Lung (tissue), 12 donors: ENCODE measurements around the gene CSNK2B. TPM values are rescaled to one million over a fixed set of nuclear protein-coding genes. Genes with fewer than 3 reads are reported as not detected.
A peak's percentile ranks its signal among the peaks of the same experiment; 100 is the strongest.

ENCODE experiments used
- ATAC-seq: fragments of 200-7000 bp; cut with Tn5 transposase; one replicate; pipeline ENCODE4 v1.9.1; 2020; ENCODE audit warnings: moderate number of reproducible peaks; ENCODE audit not compliant: insufficient read depth, low FRiP score
- DNase-seq, 3 donors: peaks; one replicate each; pipeline ENCODE4 v3.0.0-alpha.2; 2013 to 2017
- H3K27ac ChIP-seq, 2 donors: one replicate each; pipeline ENCODE4 v1.5.1; 2013; ENCODE audit warnings: mild to moderate bottlenecking in 2 of 2, moderate library complexity in 2 of 2, control low read depth in 1 of 2, inconsistent platforms in 1 of 2, low read depth in 1 of 2, low read length in 1 of 2
- H3K27me3 ChIP-seq, 3 donors: one replicate each; pipeline ENCODE4 v1.5.1; 2013; ENCODE audit warnings: low read length in 2 of 3; ENCODE audit not compliant: control insufficient read depth in 3 of 3, insufficient read depth in 3 of 3
- H3K36me3 ChIP-seq, 4 donors: one replicate each; pipeline ENCODE4 v1.5.1; 2013; ENCODE audit warnings: low read length in 4 of 4, mild to moderate bottlenecking in 1 of 4, moderate library complexity in 1 of 4; ENCODE audit not compliant: control insufficient read depth in 4 of 4, insufficient read depth in 4 of 4
- H3K4me1 ChIP-seq, 5 donors: one replicate each; pipeline ENCODE4 v1.5.1; 2013; ENCODE audit warnings: low read length in 5 of 5, mild to moderate bottlenecking in 2 of 5, moderate library complexity in 1 of 5; ENCODE audit not compliant: control insufficient read depth in 5 of 5, insufficient read depth in 5 of 5
- H3K4me3 ChIP-seq: one replicate; pipeline ENCODE4 v1.5.1; 2013; ENCODE audit warnings: mild to moderate bottlenecking, control low read depth, moderate library complexity
- H3K9ac ChIP-seq, 2 donors: one replicate each; pipeline ENCODE4 v1.5.1; 2013; ENCODE audit warnings: low read length in 2 of 2, control low read depth in 1 of 2; ENCODE audit not compliant: insufficient read depth in 1 of 2
- H3K9me3 ChIP-seq, 4 donors: one replicate each; pipeline ENCODE4 v1.5.1; 2013; ENCODE audit warnings: low read length in 3 of 4, mild to moderate bottlenecking in 1 of 4, moderate library complexity in 1 of 4; ENCODE audit not compliant: control insufficient read depth in 4 of 4, insufficient read depth in 3 of 4
- CTCF ChIP-seq: IDR thresholded peaks from 2 replicates; pipeline ENCODE4 v1.5.1; 2012; ENCODE audit warnings: mild to moderate bottlenecking; ENCODE audit errors: control extremely low read depth, extremely low read depth
- WGBS, 2 donors: extraction: QIAGEN DNeasy Blood & Tissue Kit; methylation state at CpG; one replicate each; pipeline ENCODE4 v1.1.7; 2013; 5-methylcytosine and 5-hydroxymethylcytosine counted together
- polyA plus RNA-seq, 2 donors: library from polyadenylated mRNA; stranded (reverse); fragments of 200-250 nt; gene quantifications; one replicate each; pipeline ENCODE4 v1.2.1, GENCODE V29; 2013
- total RNA-seq, 2 donors: library from RNA; depleted of rRNA in 1 of 2; stranded (reverse); fragments of >200 nt in 1 of 2; gene quantifications; one replicate each; pipeline ENCODE4 v1.2.1, GENCODE V29; 2014 to 2021
- donor health status: control.
- donor health status: control.
- donor health status: Bipolar disorder and iron deficiency.
- donor health status: healthy.
- donor health status: DM: yes; HTN: yes; CAD: no.

The CSNK2B gene
- total and polyA plus RNA-seq, 4 donors: 114 to 154 (median 137) TPM

- Histone ChIP-seq H3K9me3 (no peaks in the 10 kb centered on the region), H3K9ac (peak within 1 kb of the TSS; percentile 51 to 71), H3K4me1 (peaks cover 0 to 23% (median 4%) of the 10 kb centered on the region in 5 donors), H3K36me3 (no peaks in the 10 kb centered on the region), H3K27me3 (no peaks in the 10 kb centered on the region), H3K4me3 (peak within 1 kb of the TSS; percentile 26), H3K27ac (peak within 1 kb of the TSS in 1 of 2 donors; percentile 86)
- DNase-seq (peak; percentile 92 to 95 (median 93)), ATAC-seq (peak; percentile 90)
- WGBS, 2 donors: 11 to 15% methylated on average over 17 of the region's 17 CpGs
- TF ChIP-seq CTCF: peak; percentile 87
Observed at GRCh38 chr6:31680226-31681134, 14.6 kb downstream of the CSNK2B start, which contains the start of gene LY6G5C. Gene LY6G5C (minus strand): TSS chr6:31681067. CDS start chr6:31680373, 694 bp downstream.

- Histone ChIP-seq H3K36me3 (peaks cover 0 to under 1% (median under 1%) of the 10 kb centered on the region in 4 donors), H3K4me3 (peak overlapping the region; percentile 26), H3K4me1 (peaks cover 0 to 23% (median 4%) of the 10 kb centered on the region in 5 donors), H3K9ac (peak overlapping the region in 1 of 2 donors; percentile 71), H3K27ac (peak overlapping the region in 1 of 2 donors; percentile 86), H3K9me3 (no peaks in the 10 kb centered on the region), H3K27me3 (no peaks in the 10 kb centered on the region)
- ATAC-seq (peak; percentile 38), DNase-seq (peak; percentile 52 to 63 (median 58))
- 0 to 1% methylated on average over 40 of the region's 40 CpGs for WGBS, 2 donors
- TF ChIP-seq CTCF: no peak
Observed at GRCh38 chr6:31681135-31681671, 15.3 kb downstream of the CSNK2B start.

DNA sequence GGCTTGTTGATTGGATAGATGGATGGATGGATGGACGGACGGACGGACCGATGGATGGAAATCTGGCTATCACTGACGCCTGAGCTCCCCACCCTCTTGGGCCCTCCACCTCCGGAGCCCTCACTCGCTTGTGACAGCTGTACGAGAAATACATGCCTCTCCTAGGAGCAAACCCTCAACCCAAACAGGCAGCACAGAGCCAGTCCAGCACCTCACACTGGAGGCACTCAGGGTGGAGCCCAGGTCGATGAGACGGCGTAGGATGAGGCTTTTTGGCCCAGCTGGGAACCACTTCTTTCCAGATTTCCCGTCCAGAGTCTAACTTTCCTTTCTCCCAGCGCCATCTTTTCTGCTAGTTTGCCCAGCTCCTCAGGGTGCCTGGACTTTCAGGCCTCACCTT, 17.7 kb downstream of the CSNK2B start:
- Histone ChIP-seq H3K4me1 (peaks cover 0 to 23% (median 4%) of the 10 kb centered on the region in 5 donors), H3K9me3 (no peaks in the 10 kb centered on the region), H3K36me3 (peaks cover 7 to 18% (median 13%) of the 10 kb centered on the region in 4 donors), H3K4me3 (no peak overlapping the region), H3K27me3 (no peaks in the 10 kb centered on the region), H3K9ac (peak overlapping the region in 1 of 2 donors; percentile 28), H3K27ac (no peak overlapping the region)
- DNase-seq (peak in 2 of 3 donors; percentile 13 to 18), ATAC-seq (no peak)
- TF ChIP-seq CTCF: no peak
- WGBS, 2 donors: 81 to 90% methylated on average over 13 of the region's 13 CpGs
